ENCODE measurements around the gene C7orf33.

Gene C7orf33

DNA sequence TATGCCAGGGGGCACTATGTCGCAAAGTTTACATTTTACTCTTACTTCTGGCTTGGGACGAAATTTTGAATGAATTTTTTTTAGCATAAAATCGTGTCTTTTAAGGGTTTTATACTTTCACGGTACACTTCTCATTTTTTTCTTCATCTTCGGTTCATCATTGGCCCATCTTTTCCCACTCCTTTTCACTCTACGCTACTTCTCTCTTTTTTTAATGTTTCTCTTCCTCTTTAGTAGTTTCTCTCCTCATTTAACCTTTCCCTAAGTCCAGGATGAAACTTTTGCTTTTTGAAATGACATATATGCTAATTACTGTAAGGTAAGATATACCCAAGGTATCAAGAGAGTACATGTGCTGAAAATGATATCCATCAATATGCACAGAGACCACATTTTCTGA is 39.5 kb downstream of the C7orf33 start:
- no peak for DNase-seq

- no peak for DNase-seq
These were observed 43.2 kb downstream of the C7orf33 start for GRCh38 chr7:148633761-148634160.

GRCh38 chr7:148637094-148637493 is 46.5 kb downstream of the C7orf33 start:
- DNase-seq, result no peak

DNA sequence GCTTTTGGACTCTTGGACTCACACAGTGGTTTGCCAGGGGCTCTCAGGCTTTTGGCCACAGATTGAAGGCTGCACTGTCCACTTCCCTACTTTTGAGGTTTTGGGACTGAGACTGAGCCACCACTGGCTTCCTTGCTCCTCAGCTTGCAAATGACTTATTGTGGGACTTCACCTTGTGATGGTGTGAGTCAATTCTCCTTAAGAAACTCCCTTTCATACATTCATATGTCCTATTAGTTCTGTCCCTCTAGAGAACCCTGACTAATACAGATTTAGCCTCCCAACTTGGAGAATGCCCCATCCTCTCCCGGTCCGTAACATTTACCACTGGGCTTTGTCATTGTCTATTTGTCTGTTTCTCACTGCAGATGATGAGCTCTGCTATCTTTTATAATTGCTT is 55.3 kb downstream of the C7orf33 start:
- DNase-seq, result no peak

DNA sequence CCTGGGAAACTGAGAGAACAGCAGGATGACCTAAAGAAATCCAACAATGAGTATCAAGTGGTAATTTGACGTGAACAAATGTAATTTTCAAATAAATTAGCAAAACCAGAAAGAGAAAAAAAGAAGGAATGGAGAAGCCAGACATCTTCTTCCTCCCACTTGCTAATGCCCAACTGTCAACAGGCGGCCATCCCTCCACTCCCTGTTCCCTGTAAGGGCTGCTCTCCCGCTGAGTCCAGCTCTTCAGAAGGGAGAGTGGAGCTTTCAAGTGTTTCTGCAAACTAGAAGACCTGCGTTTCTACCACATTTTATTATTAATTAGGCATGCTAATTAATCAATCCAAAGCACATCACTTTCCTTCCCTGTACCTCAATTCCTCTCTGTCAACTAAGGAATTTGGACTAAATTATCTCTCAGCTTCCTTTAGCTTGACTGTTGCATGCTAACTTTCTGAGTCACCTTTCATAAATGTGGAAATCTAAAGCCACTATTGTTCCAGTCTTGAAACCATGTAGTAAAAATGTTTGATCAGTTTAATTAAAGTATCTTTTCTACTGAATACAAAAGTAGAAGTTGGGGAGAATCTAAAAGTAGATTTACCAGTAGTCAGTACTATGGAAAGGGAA is 59.8 kb downstream of the C7orf33 start:
- DNase-seq, result no peak

DNA sequence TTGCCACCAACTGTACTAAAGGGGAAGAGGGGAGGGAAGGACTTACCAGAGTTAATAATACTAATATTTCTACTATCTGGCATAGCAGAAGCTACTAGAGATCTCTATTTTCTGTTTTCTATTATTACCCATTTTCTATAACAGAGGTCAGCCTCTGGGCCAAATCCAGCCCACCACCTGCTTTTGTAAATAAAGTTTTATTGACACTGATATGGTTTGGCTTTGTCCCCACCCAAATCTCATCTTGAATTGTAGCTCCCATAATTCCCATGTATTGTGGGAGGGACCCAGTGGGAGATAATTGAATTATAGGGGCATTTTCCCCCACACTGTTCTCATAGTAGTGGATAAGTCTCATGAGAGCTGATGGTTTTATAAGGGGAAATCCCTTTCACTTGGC is 62.2 kb downstream of the C7orf33 start:
- no peak for DNase-seq

DNA sequence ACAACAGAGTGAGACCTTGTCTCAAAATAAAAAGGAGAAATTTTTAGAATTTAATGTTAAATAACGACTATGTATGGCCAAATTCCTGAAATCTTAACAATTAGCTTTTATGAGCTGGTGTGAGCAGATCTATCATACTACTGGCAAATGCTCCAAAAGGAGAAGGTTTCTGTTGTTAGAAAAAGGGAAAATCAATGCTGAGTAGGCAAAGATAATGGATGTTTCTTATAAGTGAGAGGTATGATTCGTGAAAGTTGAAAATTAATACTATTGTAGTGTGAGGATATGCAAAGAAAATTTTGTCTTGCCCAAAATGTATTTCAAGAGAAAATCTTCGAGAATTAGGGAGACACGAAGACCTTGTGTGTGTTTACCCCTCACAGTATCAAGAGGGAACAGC is 67.4 kb downstream of the C7orf33 start:
- DNase-seq, result no peak

DNA sequence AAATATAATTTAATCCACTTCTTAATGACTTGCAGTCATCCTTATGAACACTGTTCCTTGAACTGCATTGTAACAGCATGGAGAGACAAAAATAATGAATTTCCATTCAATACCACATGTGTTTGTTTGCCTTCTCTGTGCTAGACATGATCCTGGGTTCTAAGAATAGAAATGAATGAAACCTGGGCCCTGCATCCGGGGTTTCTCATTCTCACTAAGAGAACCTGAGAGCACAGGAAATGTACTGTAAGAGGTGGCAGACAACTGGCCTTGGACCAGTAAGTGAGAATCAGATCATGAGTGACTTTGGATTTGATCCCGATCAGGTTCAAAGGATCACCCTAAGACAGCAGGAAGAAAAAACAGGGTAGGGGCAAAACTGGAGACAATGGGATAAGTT is 70.9 kb downstream of the C7orf33 start:
- no peak for DNase-seq

- no peak for DNase-seq
These were observed 72.1 kb downstream of the C7orf33 start for GRCh38 chr7:148662646-148663045.

- DNase-seq, result no peak
These were observed 73.8 kb downstream of the C7orf33 start for GRCh38 chr7:148664324-148664723.

GRCh38 chr7:148665221-148665620 is 74.7 kb downstream of the C7orf33 start:
- no peak for DNase-seq
